Fibroblast of skin of abdomen (primary cell): Measurements from ENCODE around the gene ZNF529.

Experiments used
- DNase-seq: peaks from one replicate; pipeline ENCODE4 v3.0.0-alpha.2; 2013

The ZNF529 gene

GRCh38 chr19:36508325-36508724 is 64.8 kb downstream of the ZNF529 start:
- no peak for DNase-seq

- DNase-seq, result no peak
Measured at GRCh38 chr19:36501973-36502372, 71.1 kb downstream of the ZNF529 start.

GRCh38 chr19:36497001-36497400 is 76.1 kb downstream of the ZNF529 start:
- DNase-seq, result no peak
